GM23248 (cell line): ENCODE measurements around the gene GNAQ. TPM values are rescaled to one million over a fixed set of nuclear protein-coding genes. Genes with fewer than 3 reads are reported as not detected.

Experiments used
- DNase-seq: peaks from one replicate; pipeline ENCODE4 v3.0.0-alpha.2; 2015
- H2AFZ ChIP-seq: fragments of 200-600 bp; sonication (generic); 2 replicates; pipeline ENCODE4 v1.6.1; 2016; ENCODE audit warnings: antibody characterized with exemption
- H3F3A ChIP-seq: fragments of 200-600 bp; sonication (generic); 2 replicates; pipeline ENCODE4 v1.6.1; 2016; ENCODE audit warnings: mild to moderate bottlenecking, antibody characterized with exemption, mixed run types; ENCODE audit not compliant: insufficient read depth
- H3K27ac ChIP-seq: fragments of 200-600 bp; sonication (generic); 2 replicates; pipeline ENCODE4 v1.5.1; 2016; ENCODE audit warnings: mild to moderate bottlenecking
- H3K27me3 ChIP-seq: fragments of 200-600 bp; sonication (generic); replicated peaks from 2 replicates; pipeline ENCODE4 v1.6.1; 2016; ENCODE audit warnings: mild to moderate bottlenecking; ENCODE audit not compliant: insufficient read depth
- H3K36me3 ChIP-seq: fragments of 200-600 bp; sonication (generic); 2 replicates; pipeline ENCODE4 v1.6.1; 2016; ENCODE audit warnings: low read depth, mild to moderate bottlenecking
- H3K4me1 ChIP-seq: fragments of 200-600 bp; sonication (generic); 2 replicates; pipeline ENCODE4 v1.6.1; 2016; ENCODE audit warnings: mild to moderate bottlenecking; ENCODE audit not compliant: insufficient read depth
- H3K4me2 ChIP-seq: fragments of 200-600 bp; sonication (generic); one replicate; pipeline ENCODE4 v1.6.1; 2016; ENCODE audit warnings: mild to moderate bottlenecking; ENCODE audit not compliant: unreplicated experiment
- H3K4me3 ChIP-seq: fragments of 200-600 bp; sonication (generic); 2 replicates; pipeline ENCODE4 v1.5.1; 2016; ENCODE audit warnings: mild to moderate bottlenecking
- H3K79me2 ChIP-seq: fragments of 200-600 bp; sonication (generic); 2 replicates; pipeline ENCODE4 v1.6.1; 2016; ENCODE audit warnings: mild to moderate bottlenecking; ENCODE audit not compliant: insufficient read depth
- H3K9ac ChIP-seq: fragments of 200-600 bp; sonication (generic); 2 replicates; pipeline ENCODE4 v1.6.1; 2016; ENCODE audit warnings: mild to moderate bottlenecking
- H3K9me2 ChIP-seq: fragments of 200-600 bp; sonication (generic); 2 replicates; pipeline ENCODE4 v1.6.1; 2016; ENCODE audit warnings: mixed run types, mild to moderate bottlenecking, moderate library complexity; ENCODE audit not compliant: insufficient read depth
- H3K9me3 ChIP-seq: fragments of 200-600 bp; sonication (generic); one replicate; pipeline ENCODE4 v1.6.1; 2017; ENCODE audit warnings: low read depth
- H4K20me1 ChIP-seq: fragments of 200-600 bp; sonication (generic); 2 replicates; pipeline ENCODE4 v1.6.0; 2016; ENCODE audit not compliant: insufficient read depth
- EZH2 ChIP-seq: fragments of 200-600 bp; sonication (generic); IDR thresholded peaks from 2 replicates; pipeline ENCODE4 v1.6.1; 2018; ENCODE audit warnings: antibody characterized with exemption, mild to moderate bottlenecking; ENCODE audit not compliant: insufficient read depth, poor library complexity, severe bottlenecking
- EZH2phosphoT487 ChIP-seq: fragments of 200-600 bp; sonication (generic); IDR thresholded peaks from 2 replicates; pipeline ENCODE4 v1.6.1; 2018; ENCODE audit warnings: antibody characterized with exemption, moderate library complexity, mild to moderate bottlenecking, low read depth; ENCODE audit not compliant: insufficient read depth
- WGBS, 2 experiments: methylation state at CpG; one replicate each; pipeline ENCODE4 v1.1.6; 2015 to 2017; ENCODE audit warnings: low lambda C conversion rate in 2 of 2, low coverage in 1 of 2; ENCODE audit errors: missing lambda C conversion rate in 2 of 2; 5-methylcytosine and 5-hydroxymethylcytosine counted together
- in situ Hi-C: fragments of 300-500 bp; cut with MboI; formaldehyde crosslinking; loops from 2 replicates; pipeline ENCODE4 v1.15.0; 2020
- polyA plus RNA-seq: library from polyadenylated mRNA; unstranded; fragments of >200 nt; fragmentation: Nextera tagmentation; extraction: Ambion mirVana; gene quantifications from 2 replicates; pipeline ENCODE4 v1.2.1, GENCODE V29; 2016
- total RNA-seq: library from RNA; depleted of rRNA; stranded (reverse); fragments of >200 nt; shearing (Covaris generic); gene quantifications from 2 replicates; pipeline ENCODE4 v1.2.3, GENCODE V29; 2014

GNAQ gene
- total and polyA plus RNA-seq, 2 experiments from 2014 or later = 11.5 to 32.7 TPM

GRCh38 chr9:77798140-77798539, 233.5 kb downstream of the GNAQ start:
- 96 to 97% methylated on average over 1 of the region's 1 CpG for WGBS, 2 experiments
- peaks cover 47% of the 10 kb centered on the region for H3K79me2 ChIP-seq
- in situ Hi-C loops = no loop called here
- H3K9ac ChIP-seq = no peak overlapping the region
- peaks cover 12% of the 10 kb centered on the region for H3K4me1 ChIP-seq
- no peak overlapping the region for H2AFZ ChIP-seq
- no peaks in the 10 kb centered on the region for H3K9me2 ChIP-seq
- no peak overlapping the region for H3K4me3 ChIP-seq
- no peak overlapping the region for H3K27ac ChIP-seq
- no peaks in the 10 kb centered on the region for H3K9me3 ChIP-seq
- H3K4me2 ChIP-seq = no peak overlapping the region
- no peaks in the 10 kb centered on the region for H3F3A ChIP-seq
- no peaks in the 10 kb centered on the region for H3K36me3 ChIP-seq
- TF ChIP-seq EZH2phosphoT487 = no peak
- no peak for TF ChIP-seq EZH2
- no peaks in the 10 kb centered on the region for H3K27me3 ChIP-seq
- DNase-seq = no peak
- H4K20me1 ChIP-seq = no peaks in the 10 kb centered on the region; the same call in 1 of the 2 replicates

GRCh38 chr9:77794985-77795384, 236.6 kb downstream of the GNAQ start:
- DNase-seq = no peak
- no peaks in the 10 kb centered on the region for H3K27me3 ChIP-seq
- no peak overlapping the region for H3K4me3 ChIP-seq
- H2AFZ ChIP-seq = no peak overlapping the region
- H3K79me2 ChIP-seq = peaks cover 27% of the 10 kb centered on the region
- H3K9ac ChIP-seq = no peak overlapping the region
- H3K4me2 ChIP-seq = no peak overlapping the region
- no peak overlapping the region for H3K27ac ChIP-seq
- no peaks in the 10 kb centered on the region for H3F3A ChIP-seq
- in situ Hi-C loops = no loop called here
- no peaks in the 10 kb centered on the region for H3K9me3 ChIP-seq
- no peaks in the 10 kb centered on the region for H3K9me2 ChIP-seq
- H4K20me1 ChIP-seq = no peaks in the 10 kb centered on the region
- TF ChIP-seq EZH2 (no peak), EZH2phosphoT487 (no peak)
- H3K4me1 ChIP-seq = peaks cover 10% of the 10 kb centered on the region; the same call in 1 of the 2 replicates
- H3K36me3 ChIP-seq = no peaks in the 10 kb centered on the region
- 95 to 96% methylated on average over 3 of the region's 3 CpGs for WGBS, 2 experiments

- Histone ChIP-seq H3K79me2 (peaks cover 17% of the 10 kb centered on the region; the same call in 1 of the 2 replicates), H3K4me1 (peaks cover 10% of the 10 kb centered on the region; the same call in 1 of the 2 replicates), H3K4me3 (no peak overlapping the region), H3K36me3 (no peaks in the 10 kb centered on the region), H3F3A (no peaks in the 10 kb centered on the region), H3K27me3 (no peaks in the 10 kb centered on the region), H3K9ac (no peak overlapping the region), H3K27ac (peak overlapping the region; percentile 28), H3K9me2 (no peaks in the 10 kb centered on the region), H3K9me3 (no peaks in the 10 kb centered on the region), H4K20me1 (no peaks in the 10 kb centered on the region), H3K4me2 (no peak overlapping the region), H2AFZ (no peak overlapping the region)
- DNase-seq = peak; percentile 79
- 19 to 27% methylated on average over 2 of the region's 2 CpGs for WGBS, 2 experiments
- no peak for TF ChIP-seq EZH2
- TF ChIP-seq EZH2phosphoT487 = no peak
- in situ Hi-C loops = no loop called here
Measured at GRCh38 chr9:77793849-77794248, 237.8 kb downstream of the GNAQ start.

- Histone ChIP-seq H3K27ac (no peak overlapping the region), H3K4me1 (peaks cover 10% of the 10 kb centered on the region; the same call in 1 of the 2 replicates), H3K79me2 (0 out of 2 replicates have a peak, but pooled peaks cover 5% of the 10 kb centered on the region), H3F3A (no peaks in the 10 kb centered on the region), H3K9ac (no peak overlapping the region), H3K27me3 (no peaks in the 10 kb centered on the region), H2AFZ (no peak overlapping the region), H3K36me3 (peaks cover 4% of the 10 kb centered on the region), H3K9me2 (no peaks in the 10 kb centered on the region), H3K4me3 (no peak overlapping the region), H3K9me3 (no peaks in the 10 kb centered on the region), H4K20me1 (no peaks in the 10 kb centered on the region), H3K4me2 (no peak overlapping the region)
- DNase-seq = no peak
- in situ Hi-C loops = no loop called here
- TF ChIP-seq EZH2 = no peak
- TF ChIP-seq EZH2phosphoT487 = no peak
- WGBS, 2 experiments = 98 to 99% methylated on average over 5 of the region's 5 CpGs
Measured at GRCh38 chr9:77789891-77790290, 241.7 kb downstream of the GNAQ start.

GRCh38 chr9:77785341-77785740, 246.3 kb downstream of the GNAQ start:
- in situ Hi-C loops = no loop called here
- Histone ChIP-seq H3K4me1 (no peaks in the 10 kb centered on the region), H3K36me3 (peaks cover 4% of the 10 kb centered on the region), H3K9me3 (no peaks in the 10 kb centered on the region), H3K27me3 (no peaks in the 10 kb centered on the region), H3K9ac (no peak overlapping the region), H3K79me2 (peaks cover 5% of the 10 kb centered on the region), H3K27ac (no peak overlapping the region), H3K9me2 (no peaks in the 10 kb centered on the region), H3K4me2 (no peak overlapping the region), H2AFZ (no peak overlapping the region), H4K20me1 (no peaks in the 10 kb centered on the region), H3K4me3 (no peak overlapping the region), H3F3A (no peaks in the 10 kb centered on the region)
- no peak for DNase-seq
- TF ChIP-seq EZH2phosphoT487 = no peak
- TF ChIP-seq EZH2 = no peak
- 94% methylated on average over 2 of the region's 2 CpGs for WGBS, 2 experiments
